Measurements from ENCODE around the gene CADPS. TPM values are rescaled to one million over a fixed set of nuclear protein-coding genes. Genes with fewer than 3 reads are reported as not detected.

CADPS gene
- total RNA-seq, 1 donor from 2014 or later = not detected

GRCh38 chr3:62696011-62696410, 179.2 kb downstream of the CADPS start:
- Mint-ChIP-seq H3K9me3 (no peaks in the 10 kb centered on the region), H3K4me1 (no peaks in the 10 kb centered on the region), H3K27ac (no peak overlapping the region), H3K36me3 (ENCODE audit: low read depth) (no peaks in the 10 kb centered on the region), H3K27me3 (no peaks in the 10 kb centered on the region), H3K4me3 (no peak overlapping the region)
- no peak for DNase-seq
- intact Hi-C loops (cut with micrococcal nuclease) = no loop called here

GRCh38 chr3:62688812-62689211, 186.4 kb downstream of the CADPS start:
- no peak overlapping the region for H3K27ac Mint-ChIP-seq
- no peaks in the 10 kb centered on the region for H3K9me3 Mint-ChIP-seq
- H3K36me3 Mint-ChIP-seq (ENCODE audit: low read depth) = no peaks in the 10 kb centered on the region
- no peaks in the 10 kb centered on the region for H3K4me1 Mint-ChIP-seq
- H3K4me3 Mint-ChIP-seq = no peak overlapping the region
- no peak for DNase-seq
- intact Hi-C loops (cut with micrococcal nuclease) = no loop called here
- H3K27me3 Mint-ChIP-seq = no peaks in the 10 kb centered on the region

GRCh38 chr3:62688050-62688449, 187.2 kb downstream of the CADPS start:
- DNase-seq = no peak
- Mint-ChIP-seq H3K4me1 (no peaks in the 10 kb centered on the region), H3K4me3 (no peak overlapping the region), H3K9me3 (no peaks in the 10 kb centered on the region), H3K36me3 (ENCODE audit: low read depth) (no peaks in the 10 kb centered on the region), H3K27ac (no peak overlapping the region), H3K27me3 (no peaks in the 10 kb centered on the region)
- intact Hi-C loops (cut with micrococcal nuclease) = no loop called here

- H3K27me3 Mint-ChIP-seq = no peaks in the 10 kb centered on the region
Observed at GRCh38 chr3:62686503-62687294, 188.5 kb downstream of the CADPS start.

GRCh38 chr3:62682826-62683225, 192.4 kb downstream of the CADPS start:
- DNase-seq = no peak
- intact Hi-C loops (cut with micrococcal nuclease) = no loop called here
- Mint-ChIP-seq H3K36me3 (ENCODE audit: low read depth) (no peaks in the 10 kb centered on the region), H3K4me3 (no peak overlapping the region), H3K9me3 (no peaks in the 10 kb centered on the region), H3K27ac (no peak overlapping the region), H3K4me1 (no peaks in the 10 kb centered on the region), H3K27me3 (no peaks in the 10 kb centered on the region)

More at GRCh38 chr3:62686503-62687294, 188.5 kb downstream of the CADPS start:
- no peak overlapping the region for H3K27ac Mint-ChIP-seq
- no peak overlapping the region for H3K4me3 Mint-ChIP-seq
- DNase-seq = no peak
- intact Hi-C loops (cut with micrococcal nuclease) = no loop called here
- H3K9me3 Mint-ChIP-seq = no peaks in the 10 kb centered on the region
- no peaks in the 10 kb centered on the region for H3K36me3 Mint-ChIP-seq (ENCODE audit: low read depth)
- no peaks in the 10 kb centered on the region for H3K4me1 Mint-ChIP-seq

- intact Hi-C loops (cut with micrococcal nuclease) = no loop called here
- no peaks in the 10 kb centered on the region for H3K4me1 Mint-ChIP-seq
- H3K9me3 Mint-ChIP-seq = no peaks in the 10 kb centered on the region
- peaks cover 2% of the 10 kb centered on the region for H3K27me3 Mint-ChIP-seq
- H3K4me3 Mint-ChIP-seq = no peak overlapping the region
- no peak for DNase-seq
- no peaks in the 10 kb centered on the region for H3K36me3 Mint-ChIP-seq (ENCODE audit: low read depth)
- no peak overlapping the region for H3K27ac Mint-ChIP-seq
Observed at GRCh38 chr3:62679988-62680387, 195.2 kb downstream of the CADPS start.

GRCh38 chr3:62678841-62679240, 196.4 kb downstream of the CADPS start:
- Mint-ChIP-seq H3K36me3 (ENCODE audit: low read depth) (no peaks in the 10 kb centered on the region), H3K4me1 (no peaks in the 10 kb centered on the region), H3K4me3 (no peak overlapping the region), H3K9me3 (no peaks in the 10 kb centered on the region), H3K27ac (no peak overlapping the region), H3K27me3 (peaks cover 2% of the 10 kb centered on the region)
- intact Hi-C loops (cut with micrococcal nuclease) = no loop called here
- no peak for DNase-seq

- no peaks in the 10 kb centered on the region for H3K9me3 Mint-ChIP-seq
- intact Hi-C loops (cut with micrococcal nuclease) = no loop called here
- no peak overlapping the region for H3K4me3 Mint-ChIP-seq
Observed at GRCh38 chr3:62677926-62678325, 197.3 kb downstream of the CADPS start.

GRCh38 chr3:62676689-62677271, 198.4 kb downstream of the CADPS start:
- Mint-ChIP-seq H3K27ac (no peak overlapping the region), H3K36me3 (ENCODE audit: low read depth) (no peaks in the 10 kb centered on the region), H3K4me1 (no peaks in the 10 kb centered on the region), H3K9me3 (no peaks in the 10 kb centered on the region), H3K27me3 (peaks cover 2% of the 10 kb centered on the region), H3K4me3 (no peak overlapping the region)
- intact Hi-C loops (cut with micrococcal nuclease) = no loop called here
- DNase-seq = no peak

More at GRCh38 chr3:62677926-62678325, 197.3 kb downstream of the CADPS start:
- Mint-ChIP-seq H3K27me3 (peaks cover 2% of the 10 kb centered on the region), H3K27ac (no peak overlapping the region), H3K4me1 (no peaks in the 10 kb centered on the region), H3K36me3 (ENCODE audit: low read depth) (no peaks in the 10 kb centered on the region)
- DNase-seq = no peak

GRCh38 chr3:62675492-62675891, 199.7 kb downstream of the CADPS start:
- H3K4me3 Mint-ChIP-seq = no peak overlapping the region
- no peak overlapping the region for H3K27ac Mint-ChIP-seq
- H3K9me3 Mint-ChIP-seq = no peaks in the 10 kb centered on the region
- H3K36me3 Mint-ChIP-seq (ENCODE audit: low read depth) = no peaks in the 10 kb centered on the region
- no peaks in the 10 kb centered on the region for H3K4me1 Mint-ChIP-seq
- intact Hi-C loops (cut with micrococcal nuclease) = no loop called here
- peaks cover 2% of the 10 kb centered on the region for H3K27me3 Mint-ChIP-seq
- no peak for DNase-seq

- Mint-ChIP-seq H3K27me3 (peaks cover 2% of the 10 kb centered on the region), H3K4me3 (no peak overlapping the region), H3K27ac (no peak overlapping the region), H3K4me1 (no peaks in the 10 kb centered on the region), H3K36me3 (ENCODE audit: low read depth) (no peaks in the 10 kb centered on the region), H3K9me3 (no peaks in the 10 kb centered on the region)
- intact Hi-C loops (cut with micrococcal nuclease) = no loop called here
- no peak for DNase-seq
Observed at GRCh38 chr3:62672988-62673313, 202.3 kb downstream of the CADPS start.

- Mint-ChIP-seq H3K27me3 (peaks cover 2% of the 10 kb centered on the region), H3K9me3 (no peaks in the 10 kb centered on the region), H3K36me3 (ENCODE audit: low read depth) (no peaks in the 10 kb centered on the region), H3K4me3 (no peak overlapping the region), H3K4me1 (no peaks in the 10 kb centered on the region), H3K27ac (no peak overlapping the region)
- DNase-seq = no peak
- intact Hi-C loops (cut with micrococcal nuclease) = no loop called here
Observed at GRCh38 chr3:62672270-62672987, 202.8 kb downstream of the CADPS start.

GRCh38 chr3:62670351-62670750, 204.9 kb downstream of the CADPS start:
- Mint-ChIP-seq H3K9me3 (no peaks in the 10 kb centered on the region), H3K27ac (no peak overlapping the region), H3K36me3 (ENCODE audit: low read depth) (no peaks in the 10 kb centered on the region), H3K4me1 (no peaks in the 10 kb centered on the region), H3K4me3 (no peak overlapping the region), H3K27me3 (peaks cover 4% of the 10 kb centered on the region)
- intact Hi-C loops (cut with micrococcal nuclease) = no loop called here
- no peak for DNase-seq

- intact Hi-C loops (cut with micrococcal nuclease) = no loop called here
- Mint-ChIP-seq H3K27ac (no peak overlapping the region), H3K36me3 (ENCODE audit: low read depth) (no peaks in the 10 kb centered on the region), H3K27me3 (peaks cover 4% of the 10 kb centered on the region), H3K4me1 (no peaks in the 10 kb centered on the region), H3K9me3 (no peaks in the 10 kb centered on the region), H3K4me3 (no peak overlapping the region)
- DNase-seq = no peak
Observed at GRCh38 chr3:62669161-62669560, 206.1 kb downstream of the CADPS start.

Data from activated CD4-positive, alpha-beta T cell treated with anti-CD3 and anti-CD28 coated beads, Interleukin-2, amount 10 ng/mL, durations not matched to agents 24 days and 14 days (primary cell).